Peyer's patch (tissue), 4 donors: ENCODE data around the gene ATG5.

ENCODE experiments used
- POLR2A ChIP-seq, 2 donors: fragments of 450-650 bp; IDR thresholded peaks; one replicate each; pipeline ENCODE4 v1.5.1; 2017; ENCODE audit warnings: antibody characterized with exemption in 2 of 2, mild to moderate bottlenecking in 2 of 2, moderate library complexity in 2 of 2
- TF ChIP-seq, protein P1 (sequence below), 6 experiments: fragments of 450-650 bp in 4 of 6; fragments of 200-600 bp in 2 of 6; sonication (generic) in 1 of 6; IDR thresholded peaks; one replicate each; pipeline ENCODE4 v1.5.1; 2017 to 2019; ENCODE audit warnings: antibody characterized with exemption in 6 of 6, mild to moderate bottlenecking in 3 of 6, moderate library complexity in 1 of 6

- TF ChIP-seq, protein P1, sequence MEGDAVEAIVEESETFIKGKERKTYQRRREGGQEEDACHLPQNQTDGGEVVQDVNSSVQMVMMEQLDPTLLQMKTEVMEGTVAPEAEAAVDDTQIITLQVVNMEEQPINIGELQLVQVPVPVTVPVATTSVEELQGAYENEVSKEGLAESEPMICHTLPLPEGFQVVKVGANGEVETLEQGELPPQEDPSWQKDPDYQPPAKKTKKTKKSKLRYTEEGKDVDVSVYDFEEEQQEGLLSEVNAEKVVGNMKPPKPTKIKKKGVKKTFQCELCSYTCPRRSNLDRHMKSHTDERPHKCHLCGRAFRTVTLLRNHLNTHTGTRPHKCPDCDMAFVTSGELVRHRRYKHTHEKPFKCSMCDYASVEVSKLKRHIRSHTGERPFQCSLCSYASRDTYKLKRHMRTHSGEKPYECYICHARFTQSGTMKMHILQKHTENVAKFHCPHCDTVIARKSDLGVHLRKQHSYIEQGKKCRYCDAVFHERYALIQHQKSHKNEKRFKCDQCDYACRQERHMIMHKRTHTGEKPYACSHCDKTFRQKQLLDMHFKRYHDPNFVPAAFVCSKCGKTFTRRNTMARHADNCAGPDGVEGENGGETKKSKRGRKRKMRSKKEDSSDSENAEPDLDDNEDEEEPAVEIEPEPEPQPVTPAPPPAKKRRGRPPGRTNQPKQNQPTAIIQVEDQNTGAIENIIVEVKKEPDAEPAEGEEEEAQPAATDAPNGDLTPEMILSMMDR (IDR thresholded peaks at IDR 0.05): no peak
- TF ChIP-seq POLR2A (IDR thresholded peaks at IDR 0.05): no peak
These were observed 70.9 kb downstream of the ATG5 start for GRCh38 chr6:106254636-106255035.
